Activated B cell treated with CpG ODN at 0.5 μM for 24 hours (primary cell): Measurements from ENCODE around the gene VCL. TPM values are rescaled to one million over a fixed set of nuclear protein-coding genes. Genes with fewer than 3 reads are reported as not detected.

Experiments used
- ATAC-seq: fragments of 200-7000 bp; cut with Tn5 transposase; one replicate; pipeline ENCODE4 v1.10.0; 2021; ENCODE audit warnings: low read depth, mild to moderate bottlenecking, moderate library complexity
- CTCF ChIA-PET: fragments of 350-600 bp; sonication (Branson Sonifier 250); formaldehyde crosslinking; loops from one replicate; lab custom pipeline; 2021; ENCODE audit warnings: antibody characterized with exemption; lab: Charles Lee
- POLR2A ChIA-PET: fragments of 350-600 bp; sonication (Branson Sonifier 250); formaldehyde crosslinking; loops from one replicate; lab custom pipeline; 2021; ENCODE audit warnings: antibody characterized with exemption; lab: Charles Lee
- DNase-seq: peaks from one replicate; pipeline ENCODE4 v3.0.0; 2022
- H3K27ac Mint-ChIP-seq: one replicate; pipeline ENCODE4 v1.8.0; 2020; ENCODE audit warnings: mixed read lengths
- H3K27me3 Mint-ChIP-seq: one replicate; pipeline ENCODE4 v1.8.0; 2021; ENCODE audit warnings: mixed read lengths
- H3K36me3 Mint-ChIP-seq: one replicate; pipeline ENCODE4 v1.8.0; 2021; ENCODE audit warnings: low read depth, mixed read lengths
- H3K4me1 Mint-ChIP-seq: one replicate; pipeline ENCODE4 v1.8.0; 2021; ENCODE audit warnings: mixed read lengths
- H3K4me3 Mint-ChIP-seq: one replicate; pipeline ENCODE4 v1.8.0; 2020; ENCODE audit warnings: mild to moderate bottlenecking, mixed read lengths
- H3K9me3 Mint-ChIP-seq: one replicate; pipeline ENCODE4 v1.8.0; 2020; ENCODE audit warnings: mixed read lengths
- CTCF ChIP-seq: fragments of 200-600 bp; IDR thresholded peaks from one replicate; pipeline ENCODE4 v1.8.0; 2022; ENCODE audit warnings: antibody characterized with exemption, mild to moderate bottlenecking
- intact Hi-C: fragments of 100-400 bp; cut with micrococcal nuclease; formaldehyde crosslinking; loops from one replicate; pipeline ENCODE4 v1.15.1; 2024
- total RNA-seq: library from RNA; stranded (reverse); gene quantifications from 2 replicates; pipeline ENCODE4 v1.2.3, GENCODE V29; 2022

Gene VCL
- total RNA-seq, 1 donor from 2014 or later = 21.3 TPM

GRCh38 chr10:74103560-74104258 lies 105.8 kb downstream of the VCL start:
- ATAC-seq = peak; percentile 45
- Mint-ChIP-seq H3K36me3 (peaks cover 85% of the 10 kb centered on the region), H3K4me1 (peaks cover 2% of the 10 kb centered on the region), H3K4me3 (no peak overlapping the region), H3K27ac (no peak overlapping the region), H3K9me3 (no peaks in the 10 kb centered on the region), H3K27me3 (no peaks in the 10 kb centered on the region)
- no peak for DNase-seq
- intact Hi-C loops = loop anchor here (1.0 kb wide), 1 partner anchor 217 kb away; no protein-coding TSS in a partner anchor
- POLR2A ChIA-PET = interaction anchor here (0.6 to 1.3 kb wide), 2 partner anchors 163 to 1119 kb away, joined by 3 to 6 read pairs; no protein-coding TSS in a partner anchor
- TF ChIP-seq CTCF = no peak
- CTCF ChIA-PET = interaction anchor here (0.5 to 3.7 kb wide), 12 partner anchors 9 to 259 kb away, joined by 3 to 32 read pairs (median 4); no protein-coding TSS in a partner anchor

GRCh38 chr10:74104480-74104879 lies 106.6 kb downstream of the VCL start:
- ChIA-PET CTCF (interaction anchor here (1.3 to 3.7 kb wide), 5 partner anchors 113 to 224 kb away, joined by 4 to 32 read pairs (median 12); no protein-coding TSS in a partner anchor), POLR2A (no interaction called here)
- H3K4me3 Mint-ChIP-seq = no peak overlapping the region
- no peaks in the 10 kb centered on the region for H3K4me1 Mint-ChIP-seq
- peaks cover 85% of the 10 kb centered on the region for H3K36me3 Mint-ChIP-seq
- DNase-seq (no peak), ATAC-seq (no peak)
- H3K27me3 Mint-ChIP-seq = no peaks in the 10 kb centered on the region
- H3K9me3 Mint-ChIP-seq = no peaks in the 10 kb centered on the region
- intact Hi-C loops = no loop called here
- no peak overlapping the region for H3K27ac Mint-ChIP-seq
- no peak for TF ChIP-seq CTCF

- Mint-ChIP-seq H3K36me3 (peaks cover 85% of the 10 kb centered on the region), H3K9me3 (no peaks in the 10 kb centered on the region), H3K4me3 (no peak overlapping the region), H3K4me1 (no peaks in the 10 kb centered on the region), H3K27ac (no peak overlapping the region), H3K27me3 (no peaks in the 10 kb centered on the region)
- DNase-seq (no peak), ATAC-seq (no peak)
- ChIA-PET CTCF (interaction anchor here (2.0 to 3.7 kb wide), 3 partner anchors 164 to 219 kb away, joined by 12 to 32 read pairs (median 18); no protein-coding TSS in a partner anchor), POLR2A (no interaction called here)
- intact Hi-C loops = no loop called here
- no peak for TF ChIP-seq CTCF
These were observed 107.1 kb downstream of the VCL start for GRCh38 chr10:74104996-74105395.

- intact Hi-C loops = no loop called here
- H3K4me1 Mint-ChIP-seq = no peaks in the 10 kb centered on the region
- ATAC-seq (no peak), DNase-seq (no peak)
- TF ChIP-seq CTCF = no peak
- H3K36me3 Mint-ChIP-seq = peaks cover 96% of the 10 kb centered on the region
- no peaks in the 10 kb centered on the region for H3K27me3 Mint-ChIP-seq
- no peaks in the 10 kb centered on the region for H3K9me3 Mint-ChIP-seq
- no peak overlapping the region for H3K4me3 Mint-ChIP-seq
- ChIA-PET CTCF (interaction anchor here (1.0 to 1.5 kb wide), 2 partner anchors 14 to 43 kb away, joined by 3 to 5 read pairs; partner anchors contain the start of genes ADK and AP3M1), POLR2A (no interaction called here)
- H3K27ac Mint-ChIP-seq = no peak overlapping the region
These were observed 109.5 kb downstream of the VCL start for GRCh38 chr10:74107391-74107790.

GRCh38 chr10:74109452-74109851 lies 111.5 kb downstream of the VCL start:
- Mint-ChIP-seq H3K27ac (no peak overlapping the region), H3K36me3 (peaks cover 96% of the 10 kb centered on the region), H3K4me3 (no peak overlapping the region), H3K9me3 (no peaks in the 10 kb centered on the region), H3K27me3 (no peaks in the 10 kb centered on the region), H3K4me1 (no peaks in the 10 kb centered on the region)
- ATAC-seq (no peak), DNase-seq (no peak)
- POLR2A ChIA-PET = no interaction called here
- intact Hi-C loops = no loop called here
- CTCF ChIA-PET = interaction anchor here (0.7 to 1.3 kb wide), 3 partner anchors 9 to 223 kb away, joined by 3 read pairs; no protein-coding TSS in a partner anchor
- TF ChIP-seq CTCF = no peak
